Mesendoderm (in vitro differentiated cells): ENCODE data around the gene DTWD1.
"Not testable (repeated sequence)": the region's sequence is repeated elsewhere in the genome, so short reads cannot be mapped to it uniquely, and the experiment has no call there.

Source experiments
- DNase-seq: peaks from one replicate; pipeline ENCODE4 v3.0.0; 2013
- H2AK5ac ChIP-seq: 2 replicates; pipeline ENCODE4 v1.6.1; 2013; ENCODE audit warnings: low read length, inconsistent platforms
- H2BK120ac ChIP-seq: 2 replicates; pipeline ENCODE4 v1.6.1; 2013; ENCODE audit warnings: low read depth, mild to moderate bottlenecking, low read length, moderate library complexity, mixed read lengths
- H2BK15ac ChIP-seq: replicated peaks from 2 replicates; pipeline ENCODE4 v1.6.1; 2013; ENCODE audit warnings: low read depth, mild to moderate bottlenecking, moderate library complexity
- H2BK5ac ChIP-seq: 2 replicates; pipeline ENCODE4 v1.6.1; 2013; ENCODE audit warnings: low read length, inconsistent platforms
- H3K18ac ChIP-seq: 2 replicates; pipeline ENCODE4 v1.6.1; 2013; ENCODE audit warnings: mild to moderate bottlenecking, low read length, mixed read lengths
- H3K23ac ChIP-seq: one replicate; pipeline ENCODE4 v1.6.1; 2013; ENCODE audit warnings: low read length
- H3K27ac ChIP-seq: 2 replicates; pipeline ENCODE4 v1.5.1; 2013; ENCODE audit warnings: low read depth, mild to moderate bottlenecking, inconsistent platforms, low read length, moderate library complexity
- H3K27me3 ChIP-seq: 2 replicates; pipeline ENCODE4 v1.6.1; 2013; ENCODE audit warnings: low read length, control low read depth, mild to moderate bottlenecking, inconsistent platforms; ENCODE audit not compliant: insufficient read depth, poor library complexity
- H3K36me3 ChIP-seq: 2 replicates; pipeline ENCODE4 v1.6.1; 2013; ENCODE audit warnings: low read length, inconsistent platforms; ENCODE audit not compliant: control insufficient read depth, insufficient read depth
- H3K4ac ChIP-seq: one replicate; pipeline ENCODE4 v1.6.1; 2013; ENCODE audit warnings: low read depth, mild to moderate bottlenecking, low read length, moderate library complexity
- H3K4me1 ChIP-seq: 2 replicates; pipeline ENCODE4 v1.6.1; 2013; ENCODE audit warnings: low read depth, low read length, inconsistent platforms; ENCODE audit not compliant: control insufficient read depth
- H3K4me2 ChIP-seq: 2 replicates; pipeline ENCODE4 v1.6.1; 2013; ENCODE audit warnings: low read length
- H3K4me3 ChIP-seq: 2 replicates; pipeline ENCODE4 v1.5.1; 2013; ENCODE audit warnings: mild to moderate bottlenecking, low read length
- H3K56ac ChIP-seq: one replicate; pipeline ENCODE4 v1.6.1; 2013; ENCODE audit warnings: low read length
- H3K79me1 ChIP-seq: 2 replicates; pipeline ENCODE4 v1.6.1; 2013; ENCODE audit warnings: low read length, inconsistent platforms
- H3K79me2 ChIP-seq: 2 replicates; pipeline ENCODE4 v1.6.1; 2013; ENCODE audit warnings: mild to moderate bottlenecking, low read length; ENCODE audit not compliant: control insufficient read depth, insufficient read depth
- H3K9ac ChIP-seq: 2 replicates; pipeline ENCODE4 v1.6.1; 2013; ENCODE audit warnings: low read length, inconsistent platforms
- H4K5ac ChIP-seq: one replicate; pipeline ENCODE4 v1.6.1; 2013; ENCODE audit warnings: low read length
- H4K8ac ChIP-seq: one replicate; pipeline ENCODE4 v1.6.1; 2013; ENCODE audit warnings: low read depth, mild to moderate bottlenecking, control low read depth, low read length, moderate library complexity
- WGBS: extraction: QIAGEN DNeasy Blood & Tissue Kit; methylation state at CpG from one replicate; pipeline ENCODE4 v1.1.7; 2013; ENCODE audit warnings: low lambda C conversion rate, missing lambda C conversion rate; ENCODE audit not compliant: insufficient coverage; ENCODE audit errors: extremely low coverage; 5-methylcytosine and 5-hydroxymethylcytosine counted together

Gene DTWD1

GRCh38 chr15:49605588-49605987 lies 15.3 kb upstream of the DTWD1 start:
- DNase-seq: no peak
- no peak overlapping the region for H3K23ac ChIP-seq
- H3K56ac ChIP-seq: no peak overlapping the region
- no peak overlapping the region for H3K27ac ChIP-seq
- H3K4me3 ChIP-seq: no peak overlapping the region
- H3K27me3 ChIP-seq: no peaks in the 10 kb centered on the region
- H2BK120ac ChIP-seq: no peak overlapping the region
- no peaks in the 10 kb centered on the region for H3K4me1 ChIP-seq
- no peak overlapping the region for H4K8ac ChIP-seq
- no peak overlapping the region for H2AK5ac ChIP-seq
- no peak overlapping the region for H4K5ac ChIP-seq
- no peaks in the 10 kb centered on the region for H3K36me3 ChIP-seq
- no peaks in the 10 kb centered on the region for H3K79me2 ChIP-seq
- no peak overlapping the region for H3K4me2 ChIP-seq
- no CpG with 5 or more reads among the region's 2 CpGs for WGBS
- H3K79me1 ChIP-seq: no peaks in the 10 kb centered on the region
- H3K9ac ChIP-seq: no peak overlapping the region
- no peak overlapping the region for H3K18ac ChIP-seq
- H3K4ac ChIP-seq: no peak overlapping the region
- H2BK5ac ChIP-seq: no peak overlapping the region
- H2BK15ac ChIP-seq: no peak overlapping the region

- Histone ChIP-seq H3K23ac (no peak overlapping the region), H4K5ac (no peak overlapping the region), H3K9ac (no peak overlapping the region), H3K27ac (no peak overlapping the region), H2BK5ac (no peak overlapping the region), H3K79me1 (no peaks in the 10 kb centered on the region), H4K8ac (no peak overlapping the region), H3K36me3 (no peaks in the 10 kb centered on the region), H3K4me2 (no peak overlapping the region), H3K79me2 (no peaks in the 10 kb centered on the region), H3K27me3 (no peaks in the 10 kb centered on the region), H2BK120ac (no peak overlapping the region), H3K4me3 (no peak overlapping the region), H3K4ac (no peak overlapping the region), H3K56ac (no peak overlapping the region), H2BK15ac (no peak overlapping the region), H2AK5ac (no peak overlapping the region), H3K4me1 (no peaks in the 10 kb centered on the region), H3K18ac (no peak overlapping the region)
- no peak for DNase-seq
Observed at GRCh38 chr15:49606594-49606993, 14.3 kb upstream of the DTWD1 start.

DNA sequence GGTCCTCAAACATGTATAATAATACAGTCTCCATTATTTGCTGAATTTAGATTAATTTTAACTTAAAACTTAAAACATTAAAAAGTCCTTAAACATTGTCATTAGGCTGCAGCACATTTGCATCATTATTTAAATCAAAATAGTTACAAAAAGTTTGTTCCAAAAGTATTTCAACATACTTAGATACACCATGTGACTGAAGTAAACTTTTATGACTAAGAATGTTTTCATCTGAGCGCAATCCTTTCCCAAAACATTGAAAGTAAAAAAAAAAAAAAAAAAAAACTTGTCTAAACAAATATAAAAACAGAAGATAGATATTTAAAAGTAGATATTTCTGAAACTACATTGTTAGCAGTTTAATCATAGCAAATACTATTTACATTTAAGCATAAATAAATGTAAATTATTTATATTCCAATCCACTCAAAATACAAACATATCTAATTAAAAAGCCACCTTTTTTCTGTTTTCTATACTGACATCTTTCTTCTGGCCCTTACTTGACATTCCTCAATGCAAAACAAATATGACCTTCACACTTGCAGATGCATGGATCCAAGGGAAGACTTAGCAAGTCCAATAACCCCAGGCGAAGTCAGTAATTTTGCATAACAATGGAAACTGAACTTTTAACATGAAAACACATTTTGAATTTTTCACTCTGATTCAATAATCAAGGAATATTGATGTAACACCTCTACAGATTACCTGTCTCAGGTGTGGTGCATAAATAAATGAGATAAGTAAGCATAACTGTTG lies 10.5 kb upstream of the DTWD1 start:
- Histone ChIP-seq H3K79me2 (no peaks in the 10 kb centered on the region), H3K27me3 (no peaks in the 10 kb centered on the region), H3K4me3 (no peak overlapping the region), H3K4ac (no peak overlapping the region), H3K4me2 (no peak overlapping the region), H3K27ac (no peak overlapping the region), H3K23ac (no peak overlapping the region), H2AK5ac (no peak overlapping the region), H3K9ac (no peak overlapping the region), H2BK120ac (no peak overlapping the region), H3K79me1 (no peaks in the 10 kb centered on the region), H4K5ac (no peak overlapping the region), H3K56ac (no peak overlapping the region), H4K8ac (no peak overlapping the region), H3K4me1 (no peaks in the 10 kb centered on the region), H3K36me3 (no peaks in the 10 kb centered on the region), H2BK15ac (no peak overlapping the region), H3K18ac (no peak overlapping the region), H2BK5ac (no peak overlapping the region)
- WGBS: no CpG with 5 or more reads among the region's 2 CpGs
- DNase-seq: peak; percentile 19

- not testable (repeated sequence) for H3K27ac ChIP-seq, H3K4me3 ChIP-seq, H2AK5ac ChIP-seq, H2BK15ac ChIP-seq, H3K18ac ChIP-seq, H4K8ac ChIP-seq, H3K4ac ChIP-seq, H4K5ac ChIP-seq, H3K56ac ChIP-seq, H3K4me2 ChIP-seq, H3K27me3 ChIP-seq, H3K4me1 ChIP-seq, H3K9ac ChIP-seq, DNase-seq, H2BK5ac ChIP-seq, H3K36me3 ChIP-seq, H3K79me1 ChIP-seq, H3K79me2 ChIP-seq, H2BK120ac ChIP-seq, H3K23ac ChIP-seq
- no CpG with 5 or more reads among the region's 3 CpGs for WGBS
Observed at GRCh38 chr15:49612240-49612639, 8.6 kb upstream of the DTWD1 start.

GRCh38 chr15:49619226-49619625 lies 1.6 kb upstream of the DTWD1 start:
- no peak overlapping the region for H3K4ac ChIP-seq
- no peak overlapping the region for H4K8ac ChIP-seq
- H2BK15ac ChIP-seq: no peak overlapping the region
- peaks cover 8% of the 10 kb centered on the region for H3K79me1 ChIP-seq
- H3K4me2 ChIP-seq: no peak overlapping the region
- no peak overlapping the region for H3K9ac ChIP-seq
- H4K5ac ChIP-seq: no peak overlapping the region
- H2BK120ac ChIP-seq: no peak overlapping the region
- no peaks in the 10 kb centered on the region for H3K36me3 ChIP-seq
- no peaks in the 10 kb centered on the region for H3K4me1 ChIP-seq
- H3K27me3 ChIP-seq: no peaks in the 10 kb centered on the region
- no peak overlapping the region for H3K23ac ChIP-seq
- H3K27ac ChIP-seq: no peak overlapping the region
- H2AK5ac ChIP-seq: no peak overlapping the region
- no peak overlapping the region for H3K18ac ChIP-seq
- no peak overlapping the region for H3K56ac ChIP-seq
- WGBS: no CpG with 5 or more reads among the region's 3 CpGs
- no peak for DNase-seq
- peaks cover 14% of the 10 kb centered on the region for H3K79me2 ChIP-seq
- H3K4me3 ChIP-seq: no peak overlapping the region
- H2BK5ac ChIP-seq: no peak overlapping the region

DNA sequence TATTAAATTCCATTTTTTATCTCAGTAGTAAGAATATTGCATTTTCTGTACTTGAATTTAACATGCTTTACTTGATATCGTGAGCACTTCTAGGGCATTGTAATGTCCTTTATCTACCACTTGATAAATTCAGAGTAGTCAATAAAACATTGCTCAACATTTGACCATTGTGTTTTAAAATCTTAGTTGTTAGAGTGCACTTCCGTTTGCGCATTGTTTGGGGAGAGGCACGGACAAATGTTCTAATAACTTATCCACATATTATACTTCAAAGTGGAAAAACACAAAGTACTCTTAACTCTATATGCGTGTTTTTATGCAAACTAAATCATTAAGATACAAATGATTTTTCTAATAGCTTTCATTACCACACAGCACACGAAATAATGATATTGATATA lies 649 bp upstream of the DTWD1 start:
- H3K79me1 ChIP-seq: peaks cover 8% of the 10 kb centered on the region
- no peaks in the 10 kb centered on the region for H3K4me1 ChIP-seq
- H2BK5ac ChIP-seq: no peak overlapping the region
- peak overlapping the region; percentile 69 for H3K4me3 ChIP-seq
- H3K9ac ChIP-seq: peak overlapping the region; percentile 79
- no peak overlapping the region for H3K23ac ChIP-seq
- no peak overlapping the region for H2AK5ac ChIP-seq
- no peak overlapping the region for H3K4ac ChIP-seq
- H3K27me3 ChIP-seq: no peaks in the 10 kb centered on the region
- peak overlapping the region; percentile 41 for H3K27ac ChIP-seq
- H4K8ac ChIP-seq: no peak overlapping the region
- peaks cover 14% of the 10 kb centered on the region for H3K79me2 ChIP-seq
- no peaks in the 10 kb centered on the region for H3K36me3 ChIP-seq
- no peak overlapping the region for H2BK120ac ChIP-seq
- H3K18ac ChIP-seq: no peak overlapping the region
- no peak overlapping the region for H2BK15ac ChIP-seq
- H3K4me2 ChIP-seq: peak overlapping the region; percentile 64
- H3K56ac ChIP-seq: peak overlapping the region; percentile 83
- WGBS: no CpG with 5 or more reads among the region's 6 CpGs
- no peak overlapping the region for H4K5ac ChIP-seq
- no peak for DNase-seq
